ENCODE results near the gene SRPK3. TPM values are rescaled to one million over a fixed set of nuclear protein-coding genes. Genes with fewer than 3 reads are reported as not detected.

SRPK3 gene
- polyA plus RNA-seq, 1 of the 3 experiments (the other 2 are of a cell fraction) = 0.74 TPM

GRCh38 chrX:153781428-153782047 is 697 bp downstream of the SRPK3 start:
- Histone ChIP-seq H3K27ac (ENCODE audit: low read depth in 2 of 2, low read length in 1 of 2) (no peak overlapping the region), H4K20me1 (ENCODE audit: insufficient read depth) (no peaks in the 10 kb centered on the region), H3F3A (replicated peaks; ENCODE audit: insufficient read depth) (no peaks in the 10 kb centered on the region), H3K4me3 (ENCODE audit: low read depth in 2 of 2, low read length in 1 of 2) (no peak overlapping the region), H3K4me1 (ENCODE audit: control insufficient read depth in 1 of 2, insufficient read depth in 2 of 2, low read depth in 1 of 2, low read length in 1 of 2) (peaks cover 0 to 19% of the 10 kb centered on the region in 2 experiments; a peak in 1 of 4 replicates), H3K27me3 (ENCODE audit: insufficient read depth) (0 out of 2 replicates have a peak, but pooled peaks cover 7% of the 10 kb centered on the region), H3K9me3 (no peaks in the 10 kb centered on the region), H3K79me2 (ENCODE audit: insufficient read depth) (no peaks in the 10 kb centered on the region), H3K9ac (no peak overlapping the region), H2AFZ (ENCODE audit: low read depth) (no peak overlapping the region), H3K9me2 (no peaks in the 10 kb centered on the region), H3K4me2 (no peak overlapping the region), H3K36me3 (replicated peaks in 1 of 2; ENCODE audit: control insufficient read depth in 1 of 2, insufficient read depth in 2 of 2, low read length in 1 of 2) (peaks cover 0 to 4% of the 10 kb centered on the region in 2 experiments)
- no peak for TF ChIP-seq REST (IDR thresholded peaks at IDR 0.05; ENCODE audit: low read depth, low read length)
- no peak for TF ChIP-seq MEF2A (IDR thresholded peaks at IDR 0.05; ENCODE audit: borderline replicate concordance, low read depth)
- no peak for TF ChIP-seq TEAD4 (IDR thresholded peaks at IDR 0.05; ENCODE audit: borderline replicate concordance, insufficient read depth)
- no peak for TF ChIP-seq RFX5 (IDR thresholded peaks at IDR 0.05; ENCODE audit: low read length)
- no peak for TF ChIP-seq IRF3 (IDR thresholded peaks at IDR 0.05; ENCODE audit: low read depth, low read length)
- TF ChIP-seq MAX (IDR thresholded peaks at IDR 0.05; ENCODE audit: low read depth) = no peak
- TF ChIP-seq CHD2 (IDR thresholded peaks at IDR 0.05; ENCODE audit: low read length, partially characterized antibody) = no peak
- no peak for TF ChIP-seq NFIC (IDR thresholded peaks at IDR 0.05; ENCODE audit: borderline replicate concordance)
- TF ChIP-seq RCOR1 (IDR thresholded peaks at IDR 0.05; ENCODE audit: low read length) = no peak
- no peak for TF ChIP-seq CTCF (IDR thresholded peaks at IDR 0.05)
- DNase-seq = no peak
- CTCF ChIA-PET = interaction anchor here (1.0 to 1.7 kb wide), 5 partner anchors 18 to 141 kb away, joined by 3 to 6 read pairs (median 4); partner anchors contain the start of gene PLXNB3
- POLR2A ChIA-PET = no interaction called here
- WGBS (ENCODE audit: low lambda C conversion rate) = 59% methylated on average over 9 of the region's 24 CpGs
